H1 (cell line): Measurements from ENCODE around the gene C5orf15. TPM values are rescaled to one million over a fixed set of nuclear protein-coding genes. Genes with fewer than 3 reads are reported as not detected.

Experiments used
- CTCF ChIA-PET: fragments of 300-600 bp; sonication (Branson Sonifier 250); formaldehyde crosslinking; loops from one replicate; lab custom pipeline; 2021; ENCODE audit not compliant: partially characterized antibody; lab: Charles Lee
- POLR2A ChIA-PET: fragments of 300-600 bp; sonication (Branson Sonifier 250); formaldehyde crosslinking; loops from one replicate; lab custom pipeline; 2021; ENCODE audit warnings: inconsistent platforms; ENCODE audit not compliant: partially characterized antibody; lab: Charles Lee
- DNase-seq, 2 experiments: peaks; one replicate each; pipeline versions ENCODE4 v3.0.0 to v3.0.0-alpha.2; 2010 to 2022; ENCODE audit warnings: low spot score in 2 of 2, low read depth in 1 of 2, mixed read lengths in 1 of 2
- FAIRE-seq: peaks from 2 replicates; lab custom pipeline; 2011; peaks lifted over from hg19 to GRCh38; lab: Jason Lieb, UNC
- H2AFZ ChIP-seq: 2 replicates; pipeline ENCODE4 v1.8.1; 2012; ENCODE audit warnings: low read length, inconsistent platforms
- H2AK5ac ChIP-seq: 2 replicates; pipeline ENCODE4 v1.6.1; 2013; ENCODE audit warnings: low read depth, low read length
- H2BK120ac ChIP-seq: replicated peaks from 2 replicates; pipeline ENCODE3; 2013; ENCODE audit warnings: low read depth, low read length, inconsistent platforms
- H2BK12ac ChIP-seq: 2 replicates; pipeline ENCODE4 v1.6.1; 2013; ENCODE audit warnings: low read depth, low read length
- H2BK15ac ChIP-seq: 2 replicates; pipeline ENCODE4 v1.6.1; 2013; ENCODE audit warnings: low read length
- H2BK20ac ChIP-seq: 2 replicates; pipeline ENCODE4 v1.6.1; 2013; ENCODE audit warnings: low read length
- H2BK5ac ChIP-seq: 2 replicates; pipeline ENCODE4 v1.6.1; 2013; ENCODE audit warnings: low read depth, low read length
- H3K14ac ChIP-seq: 2 replicates; pipeline ENCODE4 v1.6.1; 2013; ENCODE audit warnings: inconsistent platforms; ENCODE audit not compliant: insufficient read length
- H3K18ac ChIP-seq: 2 replicates; pipeline ENCODE4 v1.6.1; 2013; ENCODE audit warnings: low read length; ENCODE audit errors: extremely low read depth
- H3K23ac ChIP-seq: 2 replicates; pipeline ENCODE4 v1.6.1; 2013; ENCODE audit warnings: inconsistent platforms; ENCODE audit not compliant: insufficient read length
- H3K23me2 ChIP-seq: 2 replicates; pipeline ENCODE4 v1.6.1; 2013; ENCODE audit warnings: low read depth, low read length
- H3K27ac ChIP-seq: 2 replicates; pipeline ENCODE4 v1.6.1; 2011; ENCODE audit warnings: low read depth, low read length, inconsistent platforms
- H3K27me3 ChIP-seq, 4 experiments: replicated peaks in 1 of 4; 1 replicate in 1 of 4; 2 replicates in 3 of 4; pipeline versions ENCODE4 v1.6.1 to v1.8.1; 2011 to 2013; ENCODE audit warnings: low read length in 3 of 4, mild to moderate bottlenecking in 3 of 4, inconsistent platforms in 2 of 4, mixed read lengths in 2 of 4, moderate library complexity in 1 of 4; ENCODE audit not compliant: control insufficient read depth in 3 of 4, insufficient read depth in 3 of 4; ENCODE audit errors: extremely low read depth in 1 of 4
- H3K36me3 ChIP-seq, 4 experiments: 2 replicates each; pipeline versions ENCODE4 v1.6.1 to v1.8.1; 2011 to 2013; ENCODE audit warnings: mild to moderate bottlenecking in 4 of 4, low read length in 3 of 4, moderate library complexity in 2 of 4, control low read depth in 1 of 4, inconsistent platforms in 1 of 4; ENCODE audit not compliant: insufficient read depth in 4 of 4, control insufficient read depth in 2 of 4
- H3K4ac ChIP-seq: replicated peaks from 2 replicates; pipeline ENCODE3; 2013; ENCODE audit warnings: low read length, low read depth, mixed read lengths, inconsistent platforms; ENCODE audit not compliant: insufficient read length
- H3K4me1 ChIP-seq, 4 experiments: replicated peaks in 1 of 4; 1 replicate in 1 of 4; 2 replicates in 3 of 4; pipeline versions ENCODE4 v1.6.1 to v1.8.1; 2011 to 2013; ENCODE audit warnings: low read length in 3 of 4, inconsistent platforms in 2 of 4, mixed read lengths in 1 of 4; ENCODE audit not compliant: insufficient read depth in 4 of 4, control insufficient read depth in 3 of 4
- H3K4me2 ChIP-seq, 2 experiments: 2 replicates each; pipeline versions ENCODE4 v1.6.1 to v1.8.1; 2011 to 2013; ENCODE audit warnings: low read depth in 2 of 2, low read length in 2 of 2, control low read depth in 1 of 2, inconsistent platforms in 1 of 2, mild to moderate bottlenecking in 1 of 2; ENCODE audit not compliant: insufficient read depth in 1 of 2
- H3K4me3 ChIP-seq, 4 experiments: fragments of 200-600, 300-600 bp in 1 of 4; sonication (generic), shearing (Covaris generic), sonication (Bioruptor Twin) in 1 of 4; 2 replicates each; pipeline versions ENCODE4 v1.5.1 to v1.8.1; 2011 to 2016; ENCODE audit warnings: low read length in 4 of 4, low read depth in 3 of 4, control low read depth in 2 of 4, inconsistent platforms in 2 of 4, mild to moderate bottlenecking in 2 of 4, mixed read lengths in 1 of 4, moderate library complexity in 1 of 4; ENCODE audit not compliant: insufficient read depth in 2 of 4; ENCODE audit errors: extremely low read depth in 1 of 4
- H3K56ac ChIP-seq: replicated peaks from 2 replicates; pipeline ENCODE3; 2013; ENCODE audit warnings: low read depth, mild to moderate bottlenecking, mixed read lengths, low read length, inconsistent platforms; ENCODE audit not compliant: insufficient read length
- H3K79me1 ChIP-seq: 2 replicates; pipeline ENCODE4 v1.6.1; 2013; ENCODE audit warnings: low read depth, low read length, control low read depth
- H3K79me2 ChIP-seq, 2 experiments: 2 replicates each; pipeline versions ENCODE4 v1.6.1 to v1.8.1; 2012 to 2013; ENCODE audit warnings: low read length in 2 of 2, mild to moderate bottlenecking in 2 of 2, inconsistent platforms in 1 of 2; ENCODE audit not compliant: insufficient read depth in 2 of 2, control insufficient read depth in 1 of 2
- H3K9ac ChIP-seq, 4 experiments: replicated peaks in 1 of 4; 1 replicate in 1 of 4; 2 replicates in 3 of 4; pipeline versions ENCODE4 v1.6.1 to v1.8.1; 2011 to 2013; ENCODE audit warnings: low read depth in 3 of 4, low read length in 3 of 4, control low read depth in 2 of 4, mild to moderate bottlenecking in 2 of 4, moderate library complexity in 2 of 4, inconsistent platforms in 1 of 4; ENCODE audit errors: extremely low read depth in 1 of 4
- H3K9me3 ChIP-seq, 2 experiments: 2 replicates each; pipeline versions ENCODE4 v1.6.1 to v1.8.1; 2012 to 2013; ENCODE audit warnings: mild to moderate bottlenecking in 2 of 2, moderate library complexity in 2 of 2, control low read depth in 1 of 2, inconsistent platforms in 1 of 2, low read depth in 1 of 2, low read length in 1 of 2, mixed read lengths in 1 of 2; ENCODE audit not compliant: insufficient read depth in 2 of 2
- H4K20me1 ChIP-seq, 2 experiments: replicated peaks in 1 of 2; 2 replicates each; pipeline versions ENCODE3 to v1.8.1; 2011 to 2013; ENCODE audit warnings: inconsistent platforms in 2 of 2, low read length in 2 of 2, mild to moderate bottlenecking in 1 of 2; ENCODE audit not compliant: insufficient read depth in 2 of 2, control insufficient read depth in 1 of 2
- H4K5ac ChIP-seq: 2 replicates; pipeline ENCODE4 v1.6.1; 2013; ENCODE audit warnings: low read length, low read depth, mixed read lengths, inconsistent platforms; ENCODE audit not compliant: insufficient read length
- H4K8ac ChIP-seq: 2 replicates; pipeline ENCODE4 v1.8.0; 2013; ENCODE audit warnings: mild to moderate bottlenecking, moderate library complexity, low read length, inconsistent platforms; ENCODE audit not compliant: insufficient read depth; ENCODE audit errors: extremely low read depth
- H4K91ac ChIP-seq: replicated peaks from 2 replicates; pipeline ENCODE3; 2013; ENCODE audit warnings: low read length, mixed read lengths, inconsistent platforms; ENCODE audit not compliant: insufficient read length
- HDAC6 ChIP-seq: IDR thresholded peaks from one replicate; pipeline ENCODE4 v1.7.1; 2012; ENCODE audit warnings: low read depth, mild to moderate bottlenecking, inconsistent platforms, low read length, moderate library complexity
- JUN ChIP-seq: IDR thresholded peaks from 2 replicates; pipeline ENCODE4 v1.6.1; 2011; ENCODE audit warnings: low read depth, mild to moderate bottlenecking, improper control_type of control experiment, low read length
- MAFK ChIP-seq: IDR thresholded peaks from 2 replicates; pipeline ENCODE4 v1.6.1; 2012; ENCODE audit warnings: low read depth, mild to moderate bottlenecking, improper control_type of control experiment, low read length
- WGBS, 2 experiments: shearing (Covaris generic) in 1 of 2; methylation state at CpG; one replicate each; pipeline versions ENCODE4 v1.1.6 to v1.1.7; 2013 to 2015; ENCODE audit warnings: low lambda C conversion rate in 2 of 2, mixed read lengths in 2 of 2, inconsistent platforms in 1 of 2, low coverage in 1 of 2, missing lambda C conversion rate in 1 of 2; ENCODE audit not compliant: insufficient replicate concordance in 2 of 2, insufficient coverage in 1 of 2, insufficient read length in 1 of 2; ENCODE audit errors: extremely low coverage in 1 of 2, missing lambda C conversion rate in 1 of 2; 5-methylcytosine and 5-hydroxymethylcytosine counted together
- polyA plus RNA-seq, 7 experiments: library from polyadenylated mRNA; depleted of rRNA in 3 of 7; stranded (reverse) in 5 of 7; unstranded in 2 of 7; fragments of >200 nt in 5 of 7; fragments of 200-250 nt in 2 of 7; gene quantifications; 1 replicate in 5 of 7; 2 replicates in 1 of 7; 4 replicates in 1 of 7; pipeline versions ENCODE4 v1.2.1 to v1.2.3, GENCODE V29; 2011 to 2013; ENCODE audit warnings: missing spikeins in 2 of 7, mixed read lengths in 2 of 7
- total RNA-seq: library from RNA; stranded (reverse); fragmentation: NEBNext Ultra II Directional; extraction: Animal tissue kit (Norgen Biotek cat#: 25700); gene quantifications from 2 replicates; pipeline ENCODE4 v1.2.1, GENCODE V29; 2021

The C5orf15 gene
- total and polyA plus RNA-seq, 2 of the 8 experiments (the other 6 are each of a cell fraction or from before 2014, with no cell fraction given) = 31.7 to 39.3 TPM

DNA sequence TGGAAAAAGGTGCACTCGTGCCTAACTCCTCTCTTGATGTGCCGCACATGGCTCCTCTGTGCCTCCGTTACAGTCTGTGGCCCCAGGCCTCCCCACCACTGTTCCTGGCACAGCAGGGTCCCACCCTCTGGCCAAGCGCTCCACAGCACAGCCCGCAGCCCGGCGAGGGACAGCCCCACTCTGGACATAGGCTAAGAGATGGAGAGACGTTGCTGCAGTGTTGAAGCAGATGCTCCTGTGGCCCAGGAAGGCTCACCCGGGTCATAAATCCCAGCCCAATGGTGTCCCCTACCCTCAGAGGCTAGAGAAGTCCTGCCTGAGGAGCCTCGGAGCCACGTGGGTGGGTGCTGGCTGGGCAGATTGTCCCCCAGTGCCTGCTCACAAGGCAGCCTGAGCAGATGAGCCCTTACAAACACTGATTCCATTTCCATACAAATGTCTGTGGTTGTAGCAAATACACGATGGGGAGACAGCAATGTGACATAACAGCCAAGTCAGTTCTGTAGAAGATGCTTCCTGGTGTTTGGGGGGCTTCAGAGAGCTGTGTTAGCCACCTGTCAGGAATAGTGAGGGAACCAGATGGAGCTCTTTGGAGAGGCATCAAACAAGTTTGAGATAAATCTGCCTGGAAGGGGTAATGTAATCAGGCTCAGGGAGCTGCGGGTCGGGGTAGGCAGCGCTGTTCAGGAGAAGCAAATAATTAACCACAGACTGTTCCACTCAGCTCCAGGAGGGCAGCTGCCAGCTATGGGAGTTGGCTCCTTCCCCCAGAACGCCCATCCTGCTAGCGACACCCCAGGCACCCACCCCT lies 41.7 kb downstream of the C5orf15 start:
- H4K5ac ChIP-seq = no peak overlapping the region
- no peaks in the 10 kb centered on the region; a peak in 3 of 7 replicates for H3K4me1 ChIP-seq
- 89% methylated on average over 17 of the region's 17 CpGs; no CpG with 5 or more reads in 1 of the 2 experiments for WGBS, 2 experiments
- no peaks in the 10 kb centered on the region for H3K79me2 ChIP-seq
- no peak overlapping the region for H4K91ac ChIP-seq
- H2AFZ ChIP-seq = no peak overlapping the region
- no peak overlapping the region for H2BK15ac ChIP-seq
- H4K20me1 ChIP-seq = no peaks in the 10 kb centered on the region
- no peak overlapping the region for H3K4ac ChIP-seq
- no peak overlapping the region for H2AK5ac ChIP-seq
- POLR2A ChIA-PET = no interaction called here
- no peak for TF ChIP-seq JUN
- no peak for TF ChIP-seq MAFK
- no peak for TF ChIP-seq HDAC6
- TF ChIP-seq, all 59 proteins: peak for 0
- Histone ChIP-seq H2BK5ac (no peak overlapping the region), H3K4me3 (no peak overlapping the region), H3K36me3 (no peaks in the 10 kb centered on the region), H4K8ac (no peak overlapping the region), H3K79me1 (no peaks in the 10 kb centered on the region), H3K14ac (no peak overlapping the region), H3K56ac (no peak overlapping the region), H3K9ac (no peak overlapping the region), H3K18ac (no peak overlapping the region), H2BK120ac (no peak overlapping the region), H3K9me3 (no peaks in the 10 kb centered on the region), H3K27ac (no peak overlapping the region), H3K4me2 (no peak overlapping the region), H2BK12ac (no peak overlapping the region), H3K23ac (no peak overlapping the region), H3K27me3 (no peaks in the 10 kb centered on the region; a peak in 1 of 7 replicates), H3K23me2 (0 out of 2 replicates have a peak, but pooled peaks cover 2% of the 10 kb centered on the region), H2BK20ac (no peak overlapping the region)
- FAIRE-seq (no peak), DNase-seq (no peak)
- CTCF ChIA-PET = no interaction called here
